Measurements from ENCODE around the gene TRAPPC2L.

TRAPPC2L gene

DNA sequence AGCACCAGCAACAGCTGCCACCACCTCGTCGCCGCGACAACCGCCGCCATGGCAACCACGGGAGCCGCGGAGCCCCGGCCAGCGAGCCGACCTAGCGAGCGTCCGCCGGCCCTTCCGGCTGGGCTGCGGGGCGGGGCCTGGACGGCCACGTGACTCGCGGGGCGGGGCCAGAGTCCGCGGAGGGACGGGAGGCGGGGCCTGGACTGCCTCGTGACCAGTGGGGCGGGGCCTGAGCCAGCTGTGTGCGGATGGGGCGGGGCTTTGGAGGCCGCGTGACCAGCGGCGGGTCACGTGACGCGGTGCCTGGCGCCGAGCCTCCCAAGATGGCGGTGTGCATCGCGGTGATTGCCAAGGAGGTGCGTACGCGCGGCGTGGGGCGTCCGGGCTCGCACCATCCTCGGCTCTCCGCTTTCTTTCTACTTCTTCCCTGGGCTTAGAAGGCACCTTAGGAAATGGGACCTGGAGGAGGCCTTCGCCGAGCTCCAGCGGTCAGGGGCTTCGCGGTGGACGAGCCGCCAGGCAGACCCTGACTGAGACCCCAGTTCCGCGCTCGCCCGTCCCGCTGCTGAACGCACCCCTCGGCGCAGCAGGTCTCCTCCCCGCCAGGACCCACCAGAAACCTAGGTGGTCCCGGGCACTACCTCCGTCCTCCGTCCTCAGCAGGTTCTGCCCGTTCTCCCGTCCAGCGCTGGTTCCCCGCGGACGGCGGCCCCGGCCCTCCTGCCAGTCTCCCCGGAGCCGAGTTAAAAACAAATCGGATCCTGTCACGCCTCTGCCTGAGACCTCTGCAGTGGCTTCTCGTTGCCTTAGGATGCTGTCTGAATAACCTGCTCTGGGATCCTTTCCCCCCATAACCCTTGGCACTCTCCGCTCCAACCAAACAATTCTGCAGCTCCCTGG is at the start of gene TRAPPC2L, which contains the start of gene GALNS:
Gene TRAPPC2L, plus strand, starts transcription at position 300 of the 900 bp plus-strand sequence. Its CDS starts 24 bp downstream, at position 324.
Gene GALNS, minus strand, starts transcription at position 120 of the 900 bp plus-strand sequence. Its CDS starts 70 bp downstream, at position 50.
- ATAC-seq: peak; percentile 83 to 84

- no peak for ATAC-seq
Measured at GRCh38 chr16:88807142-88807625, 49.7 kb upstream of the TRAPPC2L start.

GRCh38 chr16:88807626-88808453 is 49.1 kb upstream of the TRAPPC2L start:
- ATAC-seq: no peak

- ATAC-seq: no peak
Measured at GRCh38 chr16:88809068-88809675, 47.8 kb upstream of the TRAPPC2L start.

DNA sequence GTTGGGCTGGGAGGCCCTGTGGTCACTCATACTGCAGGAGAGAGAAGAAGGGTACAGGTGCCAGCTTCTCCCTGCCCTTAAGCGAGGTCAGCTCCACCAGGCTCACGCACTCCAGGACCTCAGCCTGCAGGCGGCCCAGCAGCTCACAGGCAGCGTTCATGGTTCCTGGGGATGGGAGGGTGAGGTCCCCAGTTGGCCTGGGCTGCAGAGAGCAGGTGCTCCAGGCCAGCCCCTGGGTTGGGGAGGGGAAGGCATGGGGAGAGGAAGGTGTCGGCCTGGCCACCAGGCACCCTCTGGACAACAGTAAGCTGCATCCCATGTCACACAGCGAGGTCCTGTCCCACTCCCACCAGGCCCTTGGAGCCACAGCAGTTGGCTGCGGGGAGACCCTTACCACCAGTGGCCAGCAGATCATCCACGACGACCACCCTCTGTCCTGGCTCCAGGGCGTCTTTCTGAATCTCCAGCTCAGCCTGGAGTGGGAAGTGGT is 47.2 kb upstream of the TRAPPC2L start:
- no peak for ATAC-seq

GRCh38 chr16:88810166-88810911 is 46.6 kb upstream of the TRAPPC2L start:
- peak in 1 of 2 donors; percentile 11 for ATAC-seq

DNA sequence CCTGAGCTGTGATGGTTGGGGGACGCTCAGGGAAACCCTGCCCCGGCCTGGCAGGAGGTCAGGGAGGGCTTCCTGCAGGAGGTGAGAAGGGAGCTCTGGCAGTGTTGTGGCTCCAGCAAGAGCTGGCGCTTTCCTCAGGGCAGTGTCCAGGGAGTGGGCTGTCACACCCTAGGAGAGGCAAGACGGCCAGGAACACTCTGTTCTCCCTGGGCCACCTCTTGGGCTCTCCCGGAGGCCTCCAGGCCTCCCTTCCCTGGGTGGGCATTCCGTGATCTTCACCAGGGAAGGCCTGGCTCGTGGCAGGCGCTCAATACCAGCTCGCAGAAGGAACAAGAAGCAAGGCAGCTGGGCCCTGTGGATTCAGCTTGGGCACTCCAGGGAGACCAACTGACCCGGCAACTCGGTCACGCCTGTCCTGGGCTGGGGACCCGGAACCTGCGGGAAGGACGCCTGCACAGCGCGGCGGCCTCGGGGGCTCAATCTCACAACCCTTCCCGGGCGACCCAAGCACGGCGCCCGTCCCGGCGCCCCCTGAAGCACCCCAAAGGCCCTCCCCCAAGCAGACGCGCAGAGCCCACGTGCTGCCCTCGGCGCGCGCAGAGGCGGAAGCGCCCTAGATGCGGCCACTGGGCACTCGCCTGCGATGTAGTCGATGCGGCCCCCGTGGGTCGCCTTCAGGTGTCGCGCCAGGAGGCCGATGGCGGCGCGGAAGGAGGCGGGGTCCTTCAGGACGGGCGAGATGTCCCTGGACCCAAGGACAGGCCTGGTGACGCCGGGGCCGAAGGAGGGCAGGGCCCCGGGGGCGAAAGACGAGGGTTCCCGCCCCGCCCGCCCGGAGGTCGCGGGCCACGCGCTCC is 45.8 kb upstream of the TRAPPC2L start:
- ATAC-seq: peak; percentile 52 to 64

- ATAC-seq: peak; percentile 75 to 78
Measured at GRCh38 chr16:88811769-88812512, 45.0 kb upstream of the TRAPPC2L start, which contains the start of gene APRT. TSS of gene APRT (minus strand) at chr16:88811928. CDS start at chr16:88811899, 29 bp downstream.

GRCh38 chr16:88812513-88813268 is 44.2 kb upstream of the TRAPPC2L start:
- ATAC-seq: no peak

- no peak for ATAC-seq
Measured at GRCh38 chr16:88813269-88814143, 43.4 kb upstream of the TRAPPC2L start.

- ATAC-seq: no peak
Measured at GRCh38 chr16:88814144-88814502, 42.8 kb upstream of the TRAPPC2L start.

DNA sequence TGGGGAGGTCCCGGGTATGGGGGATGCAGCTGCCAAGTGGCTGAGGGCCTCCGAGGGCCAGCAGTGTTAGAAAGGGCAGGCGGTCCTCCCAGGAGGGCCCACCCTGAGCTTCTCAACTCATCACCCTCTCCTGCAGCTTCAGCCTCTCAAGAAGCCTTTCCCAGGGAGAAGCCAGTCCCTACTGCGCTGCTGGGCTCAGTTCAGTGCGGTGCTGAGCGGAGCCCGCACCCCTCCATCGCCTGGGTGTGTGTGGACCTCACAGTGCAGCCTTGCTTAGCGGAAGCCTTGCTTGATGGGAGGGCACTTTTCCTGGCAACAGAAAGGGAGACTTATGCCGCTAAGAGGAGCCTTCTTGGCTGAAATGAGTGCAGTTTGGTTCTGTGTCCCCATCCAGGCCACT is 41.7 kb upstream of the TRAPPC2L start:
- no peak for ATAC-seq

DNA sequence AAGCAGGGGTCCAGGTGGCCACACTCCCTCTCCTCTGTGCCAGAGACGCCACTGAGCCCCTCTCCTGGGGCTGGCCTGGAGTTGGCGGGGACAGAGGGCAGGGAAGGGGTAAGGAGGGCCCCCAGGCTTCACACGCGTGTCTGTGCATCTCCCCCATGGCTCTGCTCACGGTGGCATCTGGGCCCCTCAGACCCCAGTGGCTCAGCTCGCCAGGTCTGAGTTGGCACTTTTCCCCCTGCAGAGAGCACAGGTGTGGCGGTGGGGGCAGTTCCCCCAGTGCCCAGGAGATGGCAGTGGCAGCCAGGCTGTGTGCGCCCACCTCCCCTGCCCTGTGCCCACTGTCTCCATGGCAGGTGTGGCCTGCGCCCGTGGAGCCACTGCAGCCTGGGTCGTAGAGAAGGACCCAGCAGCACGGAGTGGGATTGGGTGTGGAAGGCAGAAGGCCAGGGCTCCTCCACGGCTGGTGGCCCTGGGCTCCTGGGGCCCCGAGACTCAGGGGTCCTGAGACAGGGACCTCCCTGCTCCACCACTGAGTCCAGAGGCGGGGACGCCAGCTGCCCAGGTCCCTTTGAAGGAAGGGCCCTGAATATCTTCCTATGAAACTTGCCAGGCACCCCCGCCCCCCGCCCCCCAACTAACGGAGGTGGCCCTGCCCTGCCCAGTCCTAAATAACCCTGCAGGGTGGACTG is 40.9 kb upstream of the TRAPPC2L start:
- ATAC-seq: no peak

DNA sequence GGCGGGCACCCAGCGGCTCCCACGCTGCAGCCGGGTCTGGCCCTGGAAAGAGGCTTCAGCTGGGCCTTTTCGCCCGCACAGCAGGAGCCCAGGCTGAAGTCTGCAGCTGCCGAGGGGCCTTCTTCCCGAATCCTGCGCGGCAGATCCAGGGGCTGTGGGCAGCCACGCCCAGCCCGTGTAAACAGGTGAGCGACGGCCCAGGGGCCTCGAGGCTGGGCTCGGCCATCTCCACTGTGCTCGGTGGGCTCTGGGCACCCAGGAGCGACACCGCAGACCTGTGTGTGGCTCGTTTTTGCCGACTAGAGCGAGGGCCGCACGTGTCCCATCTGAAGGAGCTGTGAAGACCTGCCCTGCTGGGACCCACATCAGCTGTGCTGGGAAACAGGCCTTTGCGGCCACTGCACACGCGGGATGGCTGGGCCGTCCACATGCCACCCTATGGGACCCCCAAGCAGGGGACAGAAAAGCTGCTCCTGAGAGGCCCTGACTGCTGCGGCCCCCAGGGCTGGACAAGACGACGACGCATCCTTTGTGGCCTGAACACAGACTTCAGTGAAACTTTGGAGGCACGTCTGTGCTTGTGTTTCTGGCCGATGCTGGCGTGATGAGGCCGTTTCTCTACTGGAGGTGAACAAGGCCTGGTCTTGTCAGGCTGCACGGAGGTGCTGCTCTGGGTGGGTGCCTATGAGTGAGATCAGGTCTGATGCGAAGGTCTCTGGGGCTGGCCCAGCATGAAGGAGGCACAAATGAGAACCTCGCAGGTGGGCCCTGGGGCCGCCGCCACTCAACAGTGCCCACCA is 40.0 kb upstream of the TRAPPC2L start:
- ATAC-seq: no peak

GRCh38 chr16:88817785-88818574 is 38.9 kb upstream of the TRAPPC2L start:
- ATAC-seq: no peak

- no peak for ATAC-seq
Measured at GRCh38 chr16:88818575-88818874, 38.4 kb upstream of the TRAPPC2L start.
